OCI-LY3 (cell line): ENCODE results near the gene IL17RB.

Source experiments
- EZH2phosphoT487 ChIP-seq: fragments of 200-600 bp; shearing (Covaris generic); IDR thresholded peaks from 2 replicates; pipeline ENCODE4 v1.6.1; 2018; ENCODE audit warnings: antibody characterized with exemption, mixed run types, low read depth
- TF ChIP-seq, protein P1 (sequence below): fragments of 200-600, 300-600 bp; sonication (generic); IDR thresholded peaks from 2 replicates; pipeline ENCODE4 v1.5.1; 2014; ENCODE audit warnings: antibody characterized with exemption, low read length, low read depth

DNA sequence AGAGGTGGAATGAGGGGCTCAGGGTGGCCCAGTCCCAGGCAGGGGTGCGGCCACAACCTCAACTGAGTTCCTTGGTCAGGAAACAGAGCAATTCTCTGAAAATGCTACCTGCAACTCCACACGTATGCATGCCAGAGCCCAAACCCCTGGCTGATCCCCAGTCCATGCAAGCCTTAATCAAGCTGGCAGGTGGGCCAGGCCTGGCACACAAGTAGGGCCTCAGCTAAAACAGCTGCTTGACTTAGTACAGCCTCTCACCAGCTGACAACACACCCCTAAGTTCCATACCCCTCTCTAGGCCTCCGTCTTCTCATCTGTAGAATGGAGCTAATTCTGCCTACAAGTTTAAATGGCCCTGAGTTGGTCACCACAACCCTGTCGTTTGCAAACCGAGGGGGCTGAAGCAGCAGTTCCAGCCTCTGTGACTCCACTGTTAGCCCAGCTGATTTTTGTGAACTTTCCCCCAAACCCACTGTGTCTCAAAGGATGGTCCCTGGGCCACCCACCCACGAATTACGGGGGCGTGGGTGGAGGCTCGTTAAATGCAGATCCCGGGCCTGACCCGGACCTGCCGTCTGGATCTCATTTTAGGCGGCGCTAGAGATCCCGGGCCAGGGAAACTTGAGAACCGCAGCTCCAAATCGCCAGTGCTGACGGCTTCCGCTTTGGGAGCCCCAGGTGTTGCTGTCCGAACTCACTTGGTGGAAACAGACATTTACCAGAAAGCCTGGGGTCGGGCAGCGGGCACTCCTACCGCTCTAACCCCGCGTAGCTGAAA, 1.1 kb upstream of the IL17RB start:
- TF ChIP-seq, protein P1, sequence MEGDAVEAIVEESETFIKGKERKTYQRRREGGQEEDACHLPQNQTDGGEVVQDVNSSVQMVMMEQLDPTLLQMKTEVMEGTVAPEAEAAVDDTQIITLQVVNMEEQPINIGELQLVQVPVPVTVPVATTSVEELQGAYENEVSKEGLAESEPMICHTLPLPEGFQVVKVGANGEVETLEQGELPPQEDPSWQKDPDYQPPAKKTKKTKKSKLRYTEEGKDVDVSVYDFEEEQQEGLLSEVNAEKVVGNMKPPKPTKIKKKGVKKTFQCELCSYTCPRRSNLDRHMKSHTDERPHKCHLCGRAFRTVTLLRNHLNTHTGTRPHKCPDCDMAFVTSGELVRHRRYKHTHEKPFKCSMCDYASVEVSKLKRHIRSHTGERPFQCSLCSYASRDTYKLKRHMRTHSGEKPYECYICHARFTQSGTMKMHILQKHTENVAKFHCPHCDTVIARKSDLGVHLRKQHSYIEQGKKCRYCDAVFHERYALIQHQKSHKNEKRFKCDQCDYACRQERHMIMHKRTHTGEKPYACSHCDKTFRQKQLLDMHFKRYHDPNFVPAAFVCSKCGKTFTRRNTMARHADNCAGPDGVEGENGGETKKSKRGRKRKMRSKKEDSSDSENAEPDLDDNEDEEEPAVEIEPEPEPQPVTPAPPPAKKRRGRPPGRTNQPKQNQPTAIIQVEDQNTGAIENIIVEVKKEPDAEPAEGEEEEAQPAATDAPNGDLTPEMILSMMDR = peak; percentile 47
- TF ChIP-seq EZH2phosphoT487 = no peak
